ENCODE data around the gene SMCHD1.

DNA sequence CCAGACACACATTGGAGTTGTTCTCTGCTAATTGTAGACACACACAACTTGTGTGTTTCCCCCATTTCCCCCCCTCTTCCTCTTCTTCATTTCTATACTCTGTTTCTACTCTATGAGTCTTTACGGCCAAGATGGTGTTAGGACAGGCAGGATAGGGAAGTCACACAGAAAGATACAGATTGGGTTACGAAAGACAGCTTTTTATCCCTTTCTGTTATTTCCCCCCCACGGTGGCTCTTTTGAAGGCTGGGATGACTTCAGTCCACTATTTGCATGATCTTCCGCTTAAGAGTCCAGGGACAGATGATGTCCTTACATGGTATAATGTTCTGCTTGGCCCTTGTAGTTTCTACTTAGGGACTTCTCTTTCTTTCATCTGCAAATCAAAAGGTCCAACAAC, 189.6 kb downstream of the SMCHD1 start:
- TF ChIP-seq, protein P1, sequence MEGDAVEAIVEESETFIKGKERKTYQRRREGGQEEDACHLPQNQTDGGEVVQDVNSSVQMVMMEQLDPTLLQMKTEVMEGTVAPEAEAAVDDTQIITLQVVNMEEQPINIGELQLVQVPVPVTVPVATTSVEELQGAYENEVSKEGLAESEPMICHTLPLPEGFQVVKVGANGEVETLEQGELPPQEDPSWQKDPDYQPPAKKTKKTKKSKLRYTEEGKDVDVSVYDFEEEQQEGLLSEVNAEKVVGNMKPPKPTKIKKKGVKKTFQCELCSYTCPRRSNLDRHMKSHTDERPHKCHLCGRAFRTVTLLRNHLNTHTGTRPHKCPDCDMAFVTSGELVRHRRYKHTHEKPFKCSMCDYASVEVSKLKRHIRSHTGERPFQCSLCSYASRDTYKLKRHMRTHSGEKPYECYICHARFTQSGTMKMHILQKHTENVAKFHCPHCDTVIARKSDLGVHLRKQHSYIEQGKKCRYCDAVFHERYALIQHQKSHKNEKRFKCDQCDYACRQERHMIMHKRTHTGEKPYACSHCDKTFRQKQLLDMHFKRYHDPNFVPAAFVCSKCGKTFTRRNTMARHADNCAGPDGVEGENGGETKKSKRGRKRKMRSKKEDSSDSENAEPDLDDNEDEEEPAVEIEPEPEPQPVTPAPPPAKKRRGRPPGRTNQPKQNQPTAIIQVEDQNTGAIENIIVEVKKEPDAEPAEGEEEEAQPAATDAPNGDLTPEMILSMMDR (IDR thresholded peaks at IDR 0.05) = no peak
- TF ChIP-seq POLR2A (IDR thresholded peaks at IDR 0.05) = no peak

Measured in right lobe of liver (tissue), 4 donors.